CD4-positive, alpha-beta T cell treated with Interleukin-4 for 4 hours (primary cell): ENCODE results near the gene CYTH1.

Experiments used
- DNase-seq: peaks from one replicate; pipeline ENCODE4 v3.0.0-alpha.2; 2020

The CYTH1 gene

GRCh38 chr17:78715000-78715771, 66.9 kb downstream of the CYTH1 start:
- DNase-seq, result no peak

DNA sequence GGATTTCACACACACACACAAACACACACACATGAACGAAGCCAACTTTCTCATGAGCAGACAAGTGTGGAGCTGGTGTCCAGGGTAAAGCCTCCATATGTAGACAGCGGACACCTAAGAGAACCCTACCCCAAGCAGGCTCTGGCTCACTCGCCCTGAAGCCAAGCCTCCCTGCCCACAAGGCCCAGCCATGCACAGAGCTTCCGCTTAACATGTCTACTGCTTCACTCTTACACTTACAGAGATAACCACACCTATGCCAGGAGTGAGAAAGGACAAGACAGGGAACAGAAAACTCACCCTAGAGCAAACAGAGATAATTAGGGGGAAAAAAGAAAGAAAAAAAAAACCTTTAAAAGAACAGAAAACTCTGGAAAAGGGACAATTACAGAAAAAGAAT, 67.5 kb downstream of the CYTH1 start:
- DNase-seq, result no peak

GRCh38 chr17:78712043-78712442, 70.0 kb downstream of the CYTH1 start:
- DNase-seq, result no peak

DNA sequence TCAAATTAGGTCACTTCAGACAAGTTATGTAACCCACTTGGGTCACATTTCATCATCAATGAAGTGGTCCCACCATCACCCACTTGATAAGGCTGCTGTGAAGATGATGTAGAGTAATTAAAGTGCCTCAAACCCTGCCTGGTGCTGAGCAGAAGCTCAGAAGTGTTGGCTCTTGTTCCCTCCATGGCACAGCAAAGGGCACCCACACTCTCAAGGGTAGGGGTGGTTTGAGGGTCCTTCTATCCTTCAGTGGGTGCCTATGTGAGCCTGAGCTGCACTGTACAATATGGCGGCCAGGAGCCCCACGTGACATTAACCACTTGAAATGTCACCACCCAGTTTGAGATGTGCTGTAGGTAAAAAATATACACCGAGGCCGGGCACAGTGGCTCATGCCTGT, 71.5 kb downstream of the CYTH1 start:
- DNase-seq, result no peak

- DNase-seq, result no peak
Observed at GRCh38 chr17:78709751-78710181, 72.3 kb downstream of the CYTH1 start.

- no peak for DNase-seq
Observed at GRCh38 chr17:78709119-78709681, 72.9 kb downstream of the CYTH1 start.

DNA sequence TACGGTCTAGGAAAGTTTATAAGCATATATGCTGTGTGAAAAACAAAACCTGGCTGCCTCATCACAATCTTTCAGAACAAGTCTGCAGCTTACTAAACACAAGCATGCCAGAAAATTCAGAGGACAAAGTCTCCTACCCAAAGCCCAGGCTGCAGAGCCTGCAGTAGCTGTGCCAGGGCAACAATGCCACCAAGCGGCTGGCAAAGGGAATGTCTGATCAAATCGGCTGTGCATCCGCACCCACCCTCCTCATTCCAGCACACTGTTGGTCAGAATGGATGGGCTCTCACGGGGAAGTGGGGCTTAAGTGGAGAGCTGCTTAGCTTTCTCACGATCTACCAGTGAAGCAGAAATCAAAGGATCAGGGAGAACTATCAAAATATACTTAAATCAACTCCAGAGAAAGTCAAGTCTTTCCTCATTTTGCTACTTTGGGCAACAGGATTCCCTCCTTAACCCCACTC, 73.5 kb downstream of the CYTH1 start:
- peak; percentile 55 for DNase-seq

DNA sequence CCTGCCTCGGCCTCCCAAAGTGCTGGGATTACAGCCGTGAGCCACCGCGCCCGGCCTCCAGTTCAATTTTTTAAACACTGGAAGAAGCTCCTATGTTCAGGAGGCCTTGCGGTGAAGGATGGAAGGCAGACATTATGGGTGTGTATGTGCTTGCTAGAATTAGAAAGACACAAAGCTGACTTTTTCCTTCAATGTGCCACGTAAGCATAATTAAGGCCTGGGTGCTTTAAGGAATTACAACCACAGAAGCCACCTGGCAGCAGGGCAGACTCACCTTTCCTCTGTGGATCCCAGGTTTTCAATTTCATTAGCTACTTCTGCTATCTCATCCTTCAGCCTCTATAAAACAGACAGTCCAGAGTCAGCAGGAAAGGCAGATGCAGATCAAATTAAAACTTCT, 74.2 kb downstream of the CYTH1 start:
- no peak for DNase-seq

DNA sequence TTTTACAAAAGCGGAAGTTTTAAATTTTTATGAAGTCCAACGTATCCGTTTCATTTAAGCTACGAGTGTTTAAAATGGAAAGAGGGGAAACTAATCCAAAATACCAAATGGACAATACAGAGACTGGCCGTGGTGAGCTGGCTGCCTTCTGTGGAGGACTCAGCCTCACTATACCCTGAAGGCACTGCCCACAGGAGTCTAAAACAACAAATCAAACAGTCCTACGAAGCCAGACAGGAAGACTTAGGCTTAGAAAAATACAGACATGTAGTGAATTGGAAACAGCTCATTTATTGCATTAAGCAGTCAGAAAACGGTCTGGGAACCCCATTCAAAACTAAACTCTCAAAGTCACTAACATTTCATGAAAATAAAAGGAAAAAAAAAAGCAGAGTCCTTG, 75.1 kb downstream of the CYTH1 start:
- DNase-seq, result no peak

- DNase-seq, result no peak
Observed at GRCh38 chr17:78706271-78706915, 75.7 kb downstream of the CYTH1 start.

- DNase-seq, result no peak
Observed at GRCh38 chr17:78705071-78705470, 77.0 kb downstream of the CYTH1 start.

GRCh38 chr17:78704594-78704993, 77.5 kb downstream of the CYTH1 start:
- no peak for DNase-seq

- DNase-seq, result no peak
Observed at GRCh38 chr17:78697554-78698343, 84.3 kb downstream of the CYTH1 start.

DNA sequence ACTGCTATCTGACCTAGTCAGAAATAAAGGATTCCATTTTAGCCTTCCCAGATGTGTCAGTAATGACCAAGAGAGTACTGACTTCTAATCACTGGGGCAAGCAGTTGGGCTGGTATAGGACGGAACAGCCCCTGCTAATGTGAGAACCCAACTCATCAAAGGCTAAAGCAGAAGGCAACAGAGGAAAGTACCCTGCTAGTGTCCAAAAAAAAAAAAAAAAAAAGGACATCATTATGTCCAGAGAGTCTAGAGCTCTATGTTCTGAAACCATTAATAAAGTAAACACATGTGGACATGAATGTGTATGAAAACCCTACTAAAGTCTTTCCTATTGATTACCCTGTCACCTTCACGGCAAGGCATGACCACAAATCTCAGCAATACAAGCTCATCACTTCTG, 85.0 kb downstream of the CYTH1 start:
- no peak for DNase-seq

DNA sequence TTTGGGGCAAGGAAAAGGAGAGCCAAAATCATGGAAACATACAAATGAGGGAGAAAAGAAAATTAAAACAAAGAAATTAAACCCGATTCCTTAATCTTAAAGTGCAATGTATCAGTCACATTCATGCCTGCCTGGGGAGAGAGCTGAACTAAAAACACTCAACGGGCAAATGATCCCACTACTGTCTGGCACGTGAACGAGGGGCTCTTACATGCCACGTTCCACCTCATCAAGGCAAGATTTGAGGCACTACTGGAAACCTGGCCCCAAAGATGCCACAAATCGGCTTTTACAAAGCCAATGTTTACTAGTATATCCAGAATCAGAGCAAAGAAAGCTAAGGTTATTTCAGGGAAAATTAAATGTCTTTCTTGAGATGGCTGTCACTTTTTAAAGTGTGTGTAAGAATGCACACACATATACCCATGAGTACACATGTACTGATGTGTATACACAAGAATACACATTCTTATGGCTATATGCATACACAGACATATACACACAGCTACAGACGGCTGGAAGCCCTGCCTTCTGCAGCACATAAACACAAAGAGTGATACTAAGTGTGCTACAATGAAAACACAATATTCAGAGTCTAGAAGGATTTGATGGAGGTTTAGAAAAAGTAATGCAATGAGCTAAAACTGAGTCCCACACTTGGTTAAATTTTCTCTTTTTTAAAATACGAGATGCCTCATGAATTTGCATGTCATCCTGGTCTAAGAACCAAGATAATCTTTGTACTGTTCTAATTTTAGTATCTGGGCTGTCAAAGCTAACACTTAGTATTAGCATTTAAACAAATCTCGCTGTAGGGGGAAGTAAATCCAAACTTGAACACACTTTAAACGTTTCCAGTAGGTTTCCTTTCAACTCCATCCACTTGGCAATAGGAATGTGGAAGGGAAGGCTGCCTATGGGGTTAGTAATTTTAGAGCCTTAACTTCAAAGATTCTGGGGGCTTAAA, 85.8 kb downstream of the CYTH1 start:
- no peak for DNase-seq

DNA sequence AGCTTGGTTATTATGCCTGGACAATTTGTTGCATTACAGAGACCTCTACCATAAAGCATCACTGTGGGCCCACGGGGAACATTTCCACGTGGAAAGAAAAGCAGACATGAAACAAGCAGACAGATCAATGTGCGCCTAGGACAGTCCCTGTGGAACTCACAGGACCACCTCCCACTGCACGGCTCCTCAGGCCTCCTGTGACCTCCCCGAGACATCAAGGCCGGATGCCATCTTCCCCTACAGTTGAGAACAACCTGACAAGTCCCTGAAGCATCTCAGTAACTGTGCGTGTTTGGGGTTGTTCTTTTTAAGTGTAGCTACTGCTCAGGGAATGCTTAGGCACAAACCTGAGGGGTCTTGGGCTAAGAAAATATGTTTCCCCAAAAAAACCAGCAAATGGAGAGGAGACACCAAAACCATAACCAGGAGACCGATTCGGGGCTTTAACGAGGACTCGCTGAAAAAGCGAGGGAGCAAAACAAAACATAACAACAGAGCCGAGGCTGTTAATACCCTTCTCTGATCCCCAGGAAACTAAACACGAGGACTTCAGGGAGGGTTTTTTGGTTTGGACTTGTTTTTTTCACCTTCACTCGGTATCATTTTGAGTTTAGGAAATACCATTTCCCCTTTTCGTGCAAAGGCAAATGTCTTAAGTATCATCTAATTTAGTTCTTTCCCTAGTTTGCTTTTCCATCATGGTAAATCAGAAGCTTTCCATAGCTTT, 87.1 kb downstream of the CYTH1 start:
- DNase-seq, result no peak

- no peak for DNase-seq
Observed at GRCh38 chr17:78693346-78694083, 88.6 kb downstream of the CYTH1 start.

DNA sequence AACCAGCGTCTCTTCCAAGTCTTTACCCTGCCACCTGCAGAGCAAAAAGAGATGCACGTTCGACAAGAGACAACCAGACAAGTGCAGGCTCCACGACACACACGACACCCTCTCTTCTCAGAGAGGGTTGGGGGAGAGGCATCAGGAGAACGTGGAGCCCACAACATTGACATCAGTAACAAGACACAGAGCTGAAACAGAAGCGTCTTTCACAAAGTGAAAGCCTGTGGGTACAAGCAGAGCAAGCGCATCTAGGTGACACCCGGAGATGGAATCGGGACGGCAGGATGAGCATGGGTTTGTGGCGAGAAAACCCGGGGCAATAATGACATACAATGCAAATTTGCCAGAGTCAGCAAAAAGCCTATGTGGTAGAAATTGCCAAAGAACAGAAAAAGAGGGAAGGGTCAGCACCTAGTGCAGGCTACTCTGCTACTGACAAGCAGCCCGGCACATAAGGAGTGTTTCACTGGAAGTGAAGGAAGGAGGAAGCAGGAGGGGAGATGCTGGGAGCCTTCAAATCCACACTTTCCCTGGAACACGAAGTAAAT, 89.5 kb downstream of the CYTH1 start:
- DNase-seq, result no peak

- DNase-seq, result no peak
Observed at GRCh38 chr17:78689029-78689428, 93.0 kb downstream of the CYTH1 start.

DNA sequence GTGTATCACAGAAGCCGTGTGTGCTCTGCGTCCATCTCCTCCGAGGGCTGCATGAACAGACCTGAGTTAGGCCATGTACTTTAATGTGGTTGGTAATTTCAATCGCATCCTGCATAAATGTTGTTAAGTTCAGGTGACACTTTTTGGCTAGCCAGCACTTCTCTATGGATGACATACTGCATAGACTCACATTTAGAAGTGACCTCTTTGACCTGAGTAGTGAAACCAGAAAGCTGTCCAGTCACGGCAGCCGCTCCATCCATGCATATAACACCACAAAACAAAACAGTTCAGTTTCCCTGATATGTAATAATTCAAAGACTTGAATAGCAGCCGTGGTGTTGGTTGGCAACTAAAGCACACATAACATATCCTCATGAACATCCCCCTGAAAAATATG, 94.1 kb downstream of the CYTH1 start:
- DNase-seq, result no peak
